GM21528 (cell line): ENCODE measurements around the gene JAK3.
"Not testable (repeated sequence)": the region's sequence is repeated elsewhere in the genome, so short reads cannot be mapped to it uniquely, and the experiment has no call there.

Experiments
- ATAC-seq: cut with Tn5 transposase; IDR thresholded peaks from one replicate; pipeline ENCODE4 v1.9.1; 2021; ENCODE audit warnings: mild to moderate bottlenecking, moderate library complexity; ENCODE audit not compliant: unreplicated experiment, low FRiP score

Gene JAK3

DNA sequence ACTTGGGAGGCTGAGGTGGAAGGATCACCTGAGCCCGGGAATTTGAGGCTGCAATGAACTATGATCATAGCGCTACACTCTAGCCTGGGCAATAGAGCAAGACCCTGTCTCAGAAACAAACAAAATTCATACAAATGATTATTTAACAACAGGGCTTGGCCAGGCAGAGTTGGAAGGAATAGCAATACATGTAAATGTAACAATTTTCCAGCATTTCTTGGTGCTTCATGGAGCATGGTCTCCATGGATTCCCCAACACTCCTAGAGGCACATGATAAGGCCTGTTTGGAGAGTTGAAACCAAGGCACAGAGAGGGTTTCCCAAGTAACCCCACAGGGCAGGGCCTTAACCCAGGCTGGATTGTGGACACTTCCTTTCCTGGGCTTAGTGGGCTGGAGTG lies 36.7 kb downstream of the JAK3 start:
- ATAC-seq = no peak

DNA sequence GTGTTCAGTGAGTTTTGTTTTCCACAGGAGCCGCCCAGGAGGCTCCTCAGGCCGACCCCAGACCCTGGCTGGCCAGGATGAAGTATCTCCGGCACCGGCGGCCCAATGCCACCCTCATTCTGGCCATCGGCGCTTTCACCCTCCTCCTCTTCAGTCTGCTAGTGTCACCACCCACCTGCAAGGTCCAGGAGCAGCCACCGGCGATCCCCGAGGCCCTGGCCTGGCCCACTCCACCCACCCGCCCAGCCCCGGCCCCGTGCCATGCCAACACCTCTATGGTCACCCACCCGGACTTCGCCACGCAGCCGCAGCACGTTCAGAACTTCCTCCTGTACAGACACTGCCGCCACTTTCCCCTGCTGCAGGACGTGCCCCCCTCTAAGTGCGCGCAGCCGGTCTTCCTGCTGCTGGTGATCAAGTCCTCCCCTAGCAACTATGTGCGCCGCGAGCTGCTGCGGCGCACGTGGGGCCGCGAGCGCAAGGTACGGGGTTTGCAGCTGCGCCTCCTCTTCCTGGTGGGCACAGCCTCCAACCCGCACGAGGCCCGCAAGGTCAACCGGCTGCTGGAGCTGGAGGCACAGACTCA lies 40.0 kb downstream of the JAK3 start:
- ATAC-seq = no peak

DNA sequence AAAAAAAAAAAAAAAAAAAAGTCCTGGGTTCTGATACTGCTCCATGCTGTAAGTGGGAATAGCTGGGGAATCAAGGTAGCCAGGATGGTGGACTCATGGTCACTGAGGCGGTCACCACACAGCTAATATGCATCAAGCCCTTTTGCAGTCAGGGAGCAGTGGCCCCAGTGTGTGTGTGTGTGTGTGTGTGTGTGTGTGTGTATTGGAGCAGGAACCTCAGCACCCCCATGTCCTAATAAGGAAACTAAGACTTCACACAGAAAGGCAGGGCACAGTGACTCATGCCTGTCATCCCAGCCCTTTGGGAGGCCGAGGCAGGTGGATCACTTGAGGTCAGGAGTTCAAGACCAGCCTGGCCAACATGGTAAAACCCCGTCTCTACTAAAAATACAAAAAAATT lies 40.8 kb downstream of the JAK3 start:
- ATAC-seq = no peak

DNA sequence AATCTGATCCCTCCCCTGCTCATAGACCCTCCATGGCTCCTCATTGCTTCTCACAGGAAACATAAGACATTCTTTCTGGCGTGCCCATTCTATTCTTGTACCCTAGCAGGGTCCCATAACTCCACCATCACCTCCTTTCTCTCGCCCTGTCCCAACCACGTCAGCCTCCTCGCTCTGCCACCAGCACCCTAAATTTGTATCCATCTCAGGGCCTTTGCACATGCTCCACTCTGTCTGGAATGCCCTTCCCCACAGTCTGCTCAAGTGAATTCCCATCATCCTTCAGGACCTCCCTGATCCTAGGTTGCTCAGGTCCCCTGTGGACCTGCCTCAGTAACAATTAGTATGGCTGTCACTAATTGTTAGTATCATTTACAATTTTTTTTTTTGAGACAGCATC lies 42.4 kb downstream of the JAK3 start:
- no peak for ATAC-seq

DNA sequence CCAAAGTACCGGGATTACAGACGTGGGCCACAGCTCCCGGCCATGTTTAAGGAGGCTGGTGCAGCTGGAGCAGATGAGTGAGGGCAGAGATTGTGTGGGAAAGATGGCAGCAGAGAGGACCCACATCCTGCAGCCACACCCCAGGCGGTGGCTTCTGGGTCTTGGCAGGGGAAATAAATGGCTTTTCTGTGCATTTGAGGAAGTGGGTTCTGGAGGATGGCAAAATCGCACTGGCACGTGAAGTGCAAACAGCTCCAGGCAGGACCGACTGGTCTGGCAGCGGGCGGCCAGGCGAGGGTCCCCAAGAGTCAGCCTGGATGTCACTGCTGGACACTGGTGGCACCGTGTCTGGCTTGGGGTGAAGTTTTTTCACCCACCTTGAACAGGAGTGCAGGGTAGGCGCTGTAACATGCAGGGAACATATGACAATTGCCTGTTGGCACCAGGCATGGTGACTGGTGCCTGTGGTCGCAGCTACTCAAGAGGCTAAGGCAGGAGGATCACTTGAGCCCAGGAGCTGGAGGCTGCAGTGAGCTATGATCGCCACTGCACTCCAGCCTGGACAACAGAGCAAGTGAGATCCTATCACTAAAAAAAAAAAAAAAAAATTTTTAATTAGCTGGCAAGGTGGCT lies 44.4 kb downstream of the JAK3 start:
- ATAC-seq = no peak

DNA sequence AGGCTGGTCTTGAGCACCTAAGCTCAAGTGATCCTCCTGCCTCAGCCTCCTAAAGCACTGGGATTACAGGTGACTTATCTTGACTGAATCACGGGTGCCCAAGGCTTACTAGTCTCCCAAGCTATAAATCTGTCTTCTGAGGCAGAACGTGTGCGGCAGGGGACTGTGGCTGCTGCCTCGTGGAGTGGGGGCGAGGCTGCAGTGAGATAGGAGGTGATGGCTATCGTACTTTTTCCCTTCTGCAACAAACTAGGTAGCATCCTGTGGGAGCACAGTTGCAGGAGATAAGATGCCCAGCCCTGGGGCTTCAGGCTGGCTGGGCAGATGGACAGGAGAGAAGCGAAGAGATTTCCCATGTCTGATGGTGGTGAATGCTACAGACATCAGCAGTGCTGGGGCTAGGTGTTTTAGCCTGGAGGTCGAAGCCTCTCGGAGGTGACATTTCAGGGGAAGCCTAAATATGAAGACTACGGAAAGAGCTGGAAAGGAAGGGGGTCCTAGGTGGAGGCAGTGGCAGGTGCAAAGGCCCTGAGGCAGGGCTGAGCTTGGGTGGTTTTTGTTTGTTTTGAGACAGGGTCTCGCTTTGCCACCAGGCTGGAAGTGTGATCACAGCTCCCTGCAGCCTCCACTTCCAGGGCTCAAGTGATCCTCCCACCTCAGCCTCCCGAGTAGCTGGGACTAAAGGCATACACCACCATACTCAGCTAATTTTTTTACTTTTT lies 45.5 kb downstream of the JAK3 start:
- ATAC-seq = no peak

DNA sequence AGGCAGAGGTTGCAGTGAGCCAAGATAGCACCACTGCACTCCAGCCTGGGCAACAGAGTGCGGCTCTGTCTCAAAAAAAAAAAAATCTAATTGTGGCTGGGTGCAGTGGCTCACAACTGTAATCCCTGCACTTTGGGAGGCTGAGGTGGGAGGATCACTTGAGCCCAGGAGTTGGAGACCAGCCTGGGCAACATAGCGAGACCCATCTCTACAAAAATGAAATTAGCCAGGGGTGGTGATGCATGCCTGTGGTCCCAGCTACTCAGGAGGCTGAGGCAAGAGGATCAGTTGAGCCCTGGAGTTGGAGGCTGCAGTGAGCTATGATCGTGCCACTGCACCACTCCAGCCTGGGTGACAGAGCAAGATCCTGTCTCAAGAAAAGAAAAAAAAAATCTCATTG lies 49.2 kb downstream of the JAK3 start:
- ATAC-seq = not testable (repeated sequence)

DNA sequence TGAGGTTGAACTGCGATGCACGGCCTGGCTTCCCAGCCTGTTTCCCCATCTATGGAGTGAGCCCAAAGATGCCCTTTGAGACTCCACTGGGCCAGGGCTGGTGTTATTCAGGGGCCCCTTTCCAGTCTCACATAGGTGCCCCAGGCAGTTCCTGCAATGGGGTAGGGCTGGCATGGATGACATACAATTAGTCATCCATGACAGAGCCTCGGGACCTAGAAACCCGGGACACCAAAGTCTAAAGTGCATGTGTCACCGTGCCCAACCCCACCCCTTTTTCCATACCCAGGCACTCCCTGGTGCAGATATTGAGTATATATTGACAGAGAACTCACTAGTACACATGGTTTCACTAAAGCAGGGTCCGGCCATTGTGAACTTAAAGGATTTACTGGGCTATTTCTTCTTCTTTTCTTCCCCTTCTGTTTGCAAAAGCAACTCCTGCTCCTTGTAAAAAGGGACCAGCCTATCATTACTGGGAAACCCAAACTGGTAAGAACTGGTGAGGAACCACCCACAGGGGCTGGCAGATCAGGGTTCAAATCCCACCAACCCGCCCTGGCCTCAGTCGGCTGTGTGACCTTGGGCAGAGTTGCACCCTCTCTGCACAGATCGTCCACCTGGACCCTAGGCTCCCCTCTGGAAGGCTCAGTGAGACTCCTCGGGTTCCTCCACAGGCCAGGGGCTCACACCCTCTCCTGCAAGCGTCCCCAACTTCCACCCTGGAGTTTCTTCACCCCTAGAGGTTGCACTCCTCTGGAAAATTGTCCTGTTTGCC lies 50.2 kb downstream of the JAK3 start:
- ATAC-seq = no peak

DNA sequence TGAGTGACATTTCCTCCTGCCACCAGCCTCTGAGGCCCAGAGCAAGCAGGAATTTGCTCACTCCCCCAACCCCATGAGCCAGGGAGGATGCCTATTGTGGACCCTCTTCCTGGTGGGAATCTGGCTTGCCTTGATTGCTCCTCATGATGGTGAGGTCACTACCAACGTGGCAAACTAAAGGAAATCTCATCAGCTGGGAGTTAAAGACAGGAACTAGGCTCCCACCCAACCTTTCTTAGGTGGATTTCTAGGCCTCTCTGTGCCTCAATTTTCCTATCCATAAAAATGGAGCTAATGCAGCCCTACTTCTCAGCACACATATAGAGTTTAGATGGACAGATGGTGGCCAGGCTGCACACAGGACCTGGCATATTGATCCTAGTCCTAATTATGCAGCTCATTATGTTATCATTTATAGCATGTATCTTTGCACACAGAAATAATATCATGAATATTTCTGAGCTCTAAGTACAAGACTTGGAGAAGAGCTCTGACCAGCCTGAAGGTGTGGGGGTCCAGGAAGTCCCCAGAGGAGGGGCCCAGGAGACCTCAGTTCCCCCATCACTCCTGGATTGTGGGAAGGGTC lies 50.9 kb downstream of the JAK3 start:
- no peak for ATAC-seq

DNA sequence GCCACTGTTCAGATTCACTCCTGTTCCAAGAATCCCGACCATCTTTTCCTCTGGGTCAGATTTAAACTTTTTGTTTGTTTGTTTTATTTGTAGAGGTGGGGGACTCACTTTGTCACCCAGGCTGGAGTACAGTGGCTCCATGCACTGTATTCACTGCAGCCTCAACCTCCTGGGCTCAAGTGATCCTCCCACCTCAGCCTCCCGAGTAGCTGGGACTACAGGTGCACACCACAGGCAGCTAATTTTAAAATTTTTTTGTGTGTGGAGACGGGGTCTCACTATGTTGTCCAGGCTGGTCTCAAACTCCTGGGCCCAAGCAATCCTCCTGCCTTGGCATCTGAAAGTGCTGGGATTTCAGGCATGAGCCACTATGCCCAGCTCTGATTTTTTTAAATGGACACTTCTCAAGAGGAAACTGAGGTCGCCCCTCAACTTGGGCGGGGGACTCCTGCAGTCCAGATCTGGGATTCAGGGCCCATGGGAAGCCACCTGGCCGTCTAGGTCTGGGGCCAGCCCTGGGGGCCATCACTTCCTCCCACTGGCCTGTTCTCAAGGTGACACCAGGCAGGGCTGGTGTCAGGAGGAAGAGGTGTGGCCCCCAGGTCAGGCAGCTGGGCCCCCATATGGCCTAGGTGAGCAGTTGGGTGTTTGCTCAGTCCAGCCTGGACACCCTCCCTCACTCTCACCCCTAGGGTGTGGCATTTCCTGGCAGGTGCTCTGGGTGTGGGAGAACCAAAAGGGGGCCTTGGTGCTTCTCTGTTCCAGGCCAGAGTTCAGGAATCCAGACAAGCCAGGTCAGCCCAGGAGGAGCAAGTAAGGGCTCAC lies 51.6 kb downstream of the JAK3 start:
- no peak for ATAC-seq

DNA sequence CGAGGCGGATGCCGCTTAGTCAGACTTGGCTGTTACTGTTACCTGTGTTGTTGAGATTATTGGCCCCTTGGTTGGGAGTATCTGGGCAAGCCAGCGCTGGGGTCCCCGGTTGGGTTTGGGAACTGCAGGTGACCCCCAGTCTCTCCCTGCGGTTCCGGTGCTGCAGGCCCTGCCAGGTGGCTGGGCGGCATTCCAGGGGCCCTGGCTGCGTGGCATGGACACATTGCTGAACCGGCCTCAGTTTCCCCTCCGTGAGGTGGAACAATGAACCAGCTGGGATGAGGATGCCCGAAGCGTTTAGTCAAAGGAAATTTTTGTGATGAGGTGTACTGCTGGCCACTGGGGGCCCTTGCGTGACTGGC lies 52.3 kb downstream of the JAK3 start:
- no peak for ATAC-seq

DNA sequence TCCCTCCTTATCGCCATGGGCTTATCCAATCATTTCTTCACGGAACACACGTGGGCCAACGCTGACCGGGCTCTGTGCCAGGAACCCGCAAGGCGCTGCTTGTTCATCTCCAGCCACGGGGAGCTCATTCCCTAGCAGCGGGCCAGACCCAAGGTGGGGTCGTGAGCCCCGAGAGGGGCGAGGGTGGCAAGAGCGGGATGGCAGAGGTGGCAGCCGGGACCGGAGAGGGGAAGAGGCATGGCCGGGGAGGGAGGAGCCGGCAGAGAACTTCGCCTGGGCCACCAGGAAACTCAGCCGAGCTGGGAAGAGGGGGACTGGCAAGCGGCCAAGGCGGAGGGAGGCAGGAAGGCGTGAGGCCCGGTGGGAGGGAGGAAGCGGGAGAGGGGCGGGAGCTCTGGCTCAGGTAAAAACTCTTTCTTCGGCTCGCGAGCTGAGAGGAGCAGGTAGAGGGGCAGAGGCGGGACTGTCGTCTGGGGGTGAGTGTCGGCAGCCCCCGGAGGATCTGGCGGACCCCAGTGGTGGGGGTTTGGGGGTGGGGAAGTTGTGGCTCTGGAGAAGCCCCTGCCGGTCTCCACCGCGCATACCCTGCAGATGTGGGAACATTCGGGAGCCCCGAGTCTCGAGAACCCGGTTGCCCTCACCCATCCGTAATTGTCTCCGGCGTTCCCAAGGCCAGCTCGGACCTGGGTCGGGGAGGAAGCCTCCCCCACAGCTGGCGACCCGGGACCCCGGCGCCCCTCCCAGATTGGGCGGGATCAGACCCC lies 52.9 kb downstream of the JAK3 start, which contains the start of gene B3GNT3:
B3GNT3 (plus strand) TSS at position 408 of the 764 bp plus-strand sequence. CDS start 12,670 bp downstream, outside the sequence.
- no peak for ATAC-seq

DNA sequence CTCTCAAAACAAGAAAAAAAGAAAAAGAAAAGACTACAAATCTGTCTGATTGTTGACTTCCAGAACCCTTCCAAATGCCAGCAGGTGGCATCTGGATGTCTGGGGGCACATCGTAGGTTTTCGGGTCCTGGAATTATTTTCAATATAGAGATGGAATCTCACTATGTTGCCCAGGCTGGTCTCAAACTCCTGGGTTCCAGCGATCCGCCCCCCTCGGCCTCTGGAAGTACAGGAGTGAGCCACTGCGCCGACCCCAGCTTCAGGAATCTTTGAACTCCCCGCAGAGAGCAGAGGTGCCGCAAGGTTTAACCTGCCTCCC lies 53.4 kb downstream of the JAK3 start:
- no peak for ATAC-seq

DNA sequence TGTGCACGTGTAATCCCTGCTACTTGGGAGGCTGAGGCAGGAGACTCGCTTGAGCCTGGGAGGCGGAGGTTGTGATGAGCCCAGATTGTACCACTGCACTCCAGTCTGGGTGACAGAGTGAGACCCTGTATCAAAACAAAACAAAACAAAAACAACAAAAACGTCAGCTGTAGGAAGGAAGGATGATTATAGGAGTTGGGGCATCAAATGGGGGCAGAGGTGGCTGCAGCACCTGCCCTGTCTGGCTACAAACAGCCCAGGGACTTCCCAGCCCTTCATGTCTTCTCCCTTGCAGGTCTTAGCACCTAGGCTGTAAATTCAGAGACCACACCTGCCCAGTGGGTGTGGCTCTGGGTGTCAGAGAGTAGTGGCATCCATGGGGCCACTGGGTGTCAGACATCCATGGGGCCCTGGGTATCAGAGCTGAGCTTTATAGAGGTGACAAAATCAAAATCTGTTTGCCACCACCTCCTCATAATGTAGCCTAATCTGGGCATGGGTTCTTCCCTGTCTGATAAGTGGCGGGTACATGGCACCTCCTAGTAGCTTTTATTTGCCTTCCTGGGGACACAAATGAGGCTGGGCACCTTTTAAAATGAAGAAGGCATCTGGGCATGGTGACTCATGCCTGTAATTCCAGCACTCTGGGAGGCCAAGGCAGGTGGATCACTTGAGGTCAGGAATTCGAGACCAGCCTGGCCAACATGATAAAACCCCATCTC lies 57.6 kb downstream of the JAK3 start:
- ATAC-seq = no peak

DNA sequence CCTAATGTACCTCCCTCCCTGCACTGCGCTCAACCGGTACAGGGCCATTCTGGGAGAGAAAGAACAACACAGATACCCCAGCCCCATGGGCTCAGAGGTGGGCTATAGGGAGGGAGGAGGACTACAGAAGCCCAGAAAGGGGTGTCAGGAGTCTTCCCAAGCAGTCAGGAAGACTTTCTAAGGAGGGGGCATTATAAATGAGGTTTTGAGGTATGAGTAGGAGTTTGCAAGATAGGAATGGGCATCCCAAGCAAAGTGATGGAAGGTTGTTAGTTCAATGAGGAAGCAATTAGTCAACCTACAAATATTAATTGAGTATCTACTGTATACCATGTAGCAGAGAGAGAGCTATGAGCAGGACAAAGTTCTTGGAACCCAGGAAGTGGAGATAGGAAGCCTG lies 59.1 kb downstream of the JAK3 start:
- ATAC-seq = no peak

DNA sequence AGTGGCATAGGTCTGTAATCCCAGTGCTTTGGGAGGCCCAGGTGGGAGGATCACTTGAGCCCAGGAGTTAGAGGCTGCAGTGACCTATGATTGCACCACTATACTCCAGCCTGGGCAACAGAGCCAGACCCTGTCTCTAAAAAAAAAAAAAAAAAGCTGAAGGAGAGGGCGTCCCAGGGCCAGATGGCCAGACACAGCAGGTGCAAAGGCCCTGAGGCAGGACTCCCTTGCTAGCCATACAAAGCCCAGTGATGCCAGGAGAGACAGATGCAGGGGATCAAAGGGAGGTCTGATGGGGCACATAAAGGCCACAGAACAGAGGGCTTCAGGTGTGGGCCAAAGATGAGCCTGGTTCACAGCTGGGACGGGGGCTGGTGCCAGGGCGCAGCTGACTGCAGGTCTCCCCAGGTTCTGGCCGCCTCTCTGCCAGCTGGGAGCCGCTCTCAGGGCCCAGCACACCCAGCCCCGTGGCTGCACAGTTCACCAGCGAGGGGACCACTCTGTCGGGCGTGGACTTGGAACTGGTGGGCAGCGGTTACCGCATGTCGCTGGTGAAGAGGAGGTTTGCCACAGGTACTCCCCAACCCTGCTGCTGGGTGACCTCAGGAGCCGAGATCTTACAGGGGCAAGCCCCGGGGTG lies 60.4 kb downstream of the JAK3 start:
- no peak for ATAC-seq

DNA sequence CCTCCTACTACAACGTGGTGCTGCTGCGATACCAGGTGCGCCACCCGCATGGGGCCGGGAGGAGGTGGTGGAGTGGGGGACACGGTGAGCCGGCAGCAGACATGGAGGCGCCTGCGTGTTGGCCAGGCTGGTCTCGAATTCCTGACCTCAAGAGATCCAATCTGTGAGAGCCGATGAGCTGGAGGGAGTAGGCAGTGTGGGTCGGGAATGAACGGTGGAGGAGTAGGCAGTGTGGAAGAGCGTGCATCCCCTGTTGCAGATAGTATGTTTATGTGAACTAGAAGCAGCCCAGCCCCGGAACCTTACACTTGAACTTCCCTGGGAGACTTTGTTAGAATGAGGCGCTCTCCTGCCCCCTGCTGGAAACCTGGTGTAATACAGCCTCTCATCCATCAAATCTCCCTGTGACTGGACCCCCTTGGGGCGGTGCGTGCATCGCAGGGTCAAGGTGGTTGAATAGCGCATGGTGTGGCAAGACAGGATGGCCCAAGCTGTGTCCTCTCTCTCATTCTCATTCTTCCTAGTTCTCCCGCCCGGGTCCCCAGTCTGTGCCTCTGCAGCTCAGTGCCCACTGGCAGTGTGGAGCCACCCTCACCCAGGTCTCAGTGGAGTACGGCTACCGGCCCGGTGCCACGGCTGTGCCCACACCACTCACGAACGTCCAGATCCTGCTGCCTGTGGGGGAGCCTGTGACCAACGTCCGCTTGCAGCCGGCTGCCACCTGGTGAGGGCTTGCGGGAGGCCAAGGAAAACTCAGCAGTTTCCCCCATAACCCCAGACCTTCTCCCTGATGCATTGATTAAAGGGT lies 63.4 kb downstream of the JAK3 start:
- ATAC-seq = no peak

DNA sequence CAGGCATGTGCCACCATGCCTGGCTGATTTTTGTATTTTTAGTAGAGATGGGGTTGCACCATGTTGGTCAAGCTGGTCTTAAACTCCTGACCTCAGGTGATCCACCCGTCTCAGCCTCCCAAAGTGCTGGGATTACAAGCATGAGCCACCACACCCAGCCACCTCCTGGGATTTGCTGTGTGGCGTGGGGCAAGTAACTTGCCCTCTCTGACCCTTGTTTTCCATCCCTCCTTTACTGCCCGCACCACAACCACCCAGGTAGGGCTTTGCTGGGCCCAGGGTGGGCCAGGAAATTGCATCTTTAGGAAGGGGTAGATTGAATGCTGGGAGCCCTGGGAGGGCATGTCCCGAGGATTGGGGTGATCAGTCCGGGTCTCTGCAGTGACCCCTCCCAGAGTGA lies 64.1 kb downstream of the JAK3 start:
- not testable (repeated sequence) for ATAC-seq
